HG03135 (cell line): ENCODE results near the gene CAMK4.

ENCODE experiments used
- ATAC-seq: cut with Tn5 transposase; IDR thresholded peaks from one replicate; pipeline ENCODE4 v1.9.1; 2021; ENCODE audit warnings: mild to moderate bottlenecking, moderate library complexity; ENCODE audit not compliant: unreplicated experiment

CAMK4 gene

DNA sequence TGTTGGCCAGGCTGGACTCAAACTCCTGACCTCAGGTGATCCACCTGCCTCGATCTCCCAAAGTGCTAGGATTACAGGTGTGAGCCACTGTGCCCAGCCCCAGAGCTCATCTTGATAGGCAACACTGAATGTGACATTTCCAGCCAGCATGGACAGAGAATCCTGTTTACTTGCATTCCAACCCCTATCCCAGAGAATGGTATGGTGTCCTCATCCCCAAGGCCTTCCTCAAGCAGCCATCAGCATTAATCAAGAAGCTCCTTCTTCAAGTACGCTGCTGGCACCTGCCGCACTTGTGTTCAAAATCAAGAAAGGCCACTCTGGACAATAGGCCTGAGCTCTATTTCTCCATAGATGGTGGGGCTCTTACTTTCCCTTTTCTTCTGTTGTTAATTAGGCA is 247.9 kb downstream of the CAMK4 start:
- no peak for ATAC-seq

DNA sequence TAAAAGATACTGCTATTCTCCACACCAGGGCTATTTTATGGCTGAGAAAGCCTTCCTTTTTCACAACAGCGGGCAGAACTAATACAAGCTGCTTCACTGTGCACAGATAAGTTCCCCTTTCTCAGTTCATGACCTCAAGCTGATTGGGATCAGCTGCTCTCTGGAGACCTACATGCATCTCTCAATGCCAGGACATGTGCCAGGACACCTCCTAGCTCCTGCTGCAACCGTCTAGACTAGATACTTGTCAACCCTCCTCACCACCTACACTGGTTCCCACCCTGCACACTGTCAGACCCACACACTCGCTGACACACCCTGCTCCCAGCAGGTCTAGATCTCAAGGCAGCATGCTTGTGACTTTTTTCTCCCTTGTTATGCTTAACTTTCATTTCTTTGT is 248.4 kb downstream of the CAMK4 start:
- no peak for ATAC-seq

DNA sequence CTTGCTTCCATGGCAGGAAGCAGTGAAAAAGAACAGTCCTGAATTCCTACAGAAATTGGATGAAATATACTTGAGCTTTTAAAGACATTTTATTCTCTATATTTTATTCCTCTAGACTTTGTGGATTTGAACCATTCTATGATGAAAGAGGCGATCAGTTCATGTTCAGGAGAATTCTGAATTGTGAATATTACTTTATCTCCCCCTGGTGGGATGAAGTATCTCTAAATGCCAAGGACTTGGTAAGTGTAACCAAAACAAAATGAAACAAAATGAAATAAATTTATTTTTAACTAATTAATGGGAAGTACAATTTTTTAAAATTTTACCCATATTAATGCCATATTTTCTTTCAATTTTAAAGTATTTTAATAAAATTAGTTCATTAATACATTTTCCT is 254.1 kb downstream of the CAMK4 start:
- no peak for ATAC-seq

DNA sequence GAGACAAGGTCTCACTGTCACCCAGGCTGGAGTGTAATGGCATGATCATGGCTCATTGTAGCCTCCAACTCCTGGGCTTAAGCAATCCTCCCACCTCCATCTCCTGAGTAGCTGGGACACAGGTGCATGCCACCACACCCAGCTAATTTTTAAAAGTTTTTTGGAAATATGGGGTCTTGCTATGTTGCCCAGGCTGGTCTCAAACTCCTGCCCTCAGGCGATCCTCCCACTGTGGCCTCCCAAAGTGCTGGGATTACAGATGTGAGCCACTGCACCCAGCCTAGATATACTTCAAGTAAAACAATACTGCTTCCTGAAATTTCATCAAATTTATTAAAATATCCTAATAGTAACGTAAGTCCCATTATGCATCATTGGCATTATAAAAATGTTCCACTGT is 254.7 kb downstream of the CAMK4 start:
- ATAC-seq: no peak

DNA sequence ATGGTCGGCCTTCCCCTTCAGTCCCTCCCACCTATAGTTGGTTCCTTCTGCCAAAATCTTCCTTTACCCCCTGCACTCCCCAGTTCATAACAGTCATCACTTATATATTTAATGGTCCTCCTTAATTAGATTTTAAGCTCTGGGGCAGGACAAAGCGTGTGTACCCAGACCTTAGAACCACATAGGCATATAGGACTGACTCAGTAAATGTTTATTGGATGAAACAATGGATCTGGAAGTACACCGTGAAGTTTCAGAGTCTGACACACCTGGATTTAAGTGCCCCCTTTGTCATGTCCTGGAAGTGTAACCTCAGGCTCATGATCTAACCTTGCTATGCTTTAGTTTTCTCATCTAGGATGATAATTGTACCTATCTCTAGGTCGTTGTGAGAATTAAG is 256.2 kb downstream of the CAMK4 start:
- no peak for ATAC-seq

DNA sequence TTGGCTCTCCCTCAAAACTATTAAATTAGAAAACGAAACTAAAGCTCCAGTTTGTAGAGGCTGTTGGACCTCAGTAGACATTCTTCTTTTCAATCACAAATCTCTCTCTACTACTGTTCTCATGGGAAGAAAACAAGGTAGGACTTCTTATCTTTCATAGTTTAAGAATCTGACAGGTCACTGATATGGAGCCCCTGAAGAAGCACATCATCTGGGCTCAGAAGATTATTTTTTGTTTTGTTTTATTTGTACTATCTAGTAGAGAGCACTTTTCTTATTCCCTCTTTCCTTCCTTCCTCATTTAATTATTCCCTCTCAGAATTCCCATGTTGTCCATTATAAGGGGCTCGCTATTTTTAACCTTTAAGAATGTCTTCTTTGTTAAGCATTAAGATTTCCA is 261.9 kb downstream of the CAMK4 start:
- no peak for ATAC-seq

DNA sequence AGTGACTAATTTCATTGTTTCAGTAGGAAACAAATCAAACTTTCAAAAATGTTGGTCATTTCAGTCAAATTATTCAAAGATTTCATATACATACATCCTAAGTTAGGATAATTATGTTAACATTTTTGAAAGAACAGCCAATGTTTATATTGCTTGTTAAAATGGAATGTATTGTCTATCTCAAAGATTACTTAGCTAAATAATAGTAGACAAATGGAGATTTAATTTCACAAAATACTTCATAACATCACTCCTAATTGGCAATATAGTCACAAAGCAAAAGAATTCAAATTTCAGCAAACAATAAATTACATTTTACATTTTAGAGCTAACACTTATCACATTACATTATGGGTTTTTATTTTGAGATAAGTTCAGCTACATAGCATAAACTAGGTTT is 262.7 kb downstream of the CAMK4 start:
- ATAC-seq: no peak

DNA sequence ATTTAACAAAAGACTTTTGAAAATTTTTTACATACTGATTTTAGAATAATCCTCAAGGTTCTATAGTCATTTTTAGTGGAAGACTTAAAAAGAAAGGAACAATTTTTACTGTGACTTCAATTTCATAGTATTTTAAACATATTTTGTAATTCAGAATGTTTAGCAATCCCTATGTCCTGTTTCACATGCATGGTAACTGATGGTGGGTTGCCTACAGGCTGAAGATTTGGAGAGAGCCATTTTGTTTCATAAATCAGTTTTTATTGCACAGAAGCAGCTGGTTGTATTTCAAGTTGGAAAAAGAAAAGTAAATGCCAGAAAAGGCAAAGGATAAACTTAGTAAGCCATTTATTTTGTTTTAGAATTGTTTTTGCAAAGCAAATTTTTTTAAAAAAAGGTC is 264.2 kb downstream of the CAMK4 start:
- ATAC-seq: no peak

DNA sequence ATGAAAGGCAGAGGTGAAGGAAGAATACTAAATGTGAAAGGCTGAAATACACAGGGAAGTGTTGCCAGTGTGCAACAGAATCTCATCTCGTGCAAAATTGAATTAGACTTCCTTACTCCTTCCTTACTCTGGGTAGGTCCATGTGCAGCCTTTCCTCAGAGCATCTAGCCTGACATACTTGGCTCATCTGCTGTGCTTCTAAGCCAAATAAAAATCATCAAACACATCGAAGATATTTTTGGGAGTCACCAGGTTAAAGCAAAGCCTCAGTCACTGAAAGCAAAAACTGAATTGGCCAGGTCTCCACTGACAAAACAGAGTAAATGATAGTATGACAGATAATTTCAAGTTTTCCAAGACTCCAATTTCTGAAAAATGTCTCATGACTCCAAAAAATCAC is 268.8 kb downstream of the CAMK4 start:
- ATAC-seq: no peak

DNA sequence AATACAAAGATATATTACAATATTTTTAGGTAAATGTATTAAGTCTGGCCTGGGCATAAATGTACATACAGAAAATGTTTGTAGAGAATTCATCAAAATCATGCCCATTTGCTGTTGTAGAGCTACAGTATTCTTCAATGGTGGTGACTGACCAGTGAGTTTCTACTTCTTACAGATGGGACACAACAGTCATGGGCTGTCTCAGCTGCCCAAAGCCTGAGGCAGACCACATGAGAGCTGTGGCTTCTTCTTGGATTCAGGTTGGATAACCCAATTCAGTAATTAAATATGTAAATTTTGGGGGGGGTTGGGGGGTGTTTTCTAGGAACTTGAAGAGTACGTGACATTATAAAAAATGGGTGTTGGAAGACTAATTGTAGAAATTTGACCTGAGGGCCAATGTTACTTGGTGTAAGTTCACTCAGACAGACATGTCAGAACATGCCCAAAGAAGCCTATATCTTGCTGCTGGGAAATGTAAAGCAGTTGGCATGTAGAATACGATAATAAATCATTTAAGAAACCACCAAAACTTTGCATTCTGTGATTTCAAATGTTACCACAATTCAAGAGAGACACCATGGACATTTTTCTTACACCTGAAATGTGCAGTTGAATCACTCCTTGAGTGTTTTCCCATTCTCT is 270.3 kb downstream of the CAMK4 start:
- ATAC-seq: no peak

DNA sequence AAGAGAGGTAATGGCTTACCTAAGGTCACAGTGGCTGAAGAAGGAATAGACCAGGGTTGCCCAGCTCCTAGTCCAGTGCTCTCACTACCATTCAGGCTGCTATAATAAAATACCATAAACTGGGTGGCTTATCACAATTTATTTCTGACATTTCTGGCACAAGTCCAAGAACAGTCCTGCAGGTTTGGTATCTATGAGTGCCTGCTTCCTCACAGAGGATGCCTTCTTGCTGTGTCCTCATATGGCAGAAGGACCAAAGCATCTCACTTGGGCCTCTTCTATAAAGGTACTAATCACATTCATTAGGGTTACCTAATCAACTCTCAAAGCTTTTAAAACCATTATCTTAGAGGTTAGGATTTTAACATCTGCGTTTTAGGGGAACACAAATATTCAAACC is 271.0 kb downstream of the CAMK4 start:
- no peak for ATAC-seq

DNA sequence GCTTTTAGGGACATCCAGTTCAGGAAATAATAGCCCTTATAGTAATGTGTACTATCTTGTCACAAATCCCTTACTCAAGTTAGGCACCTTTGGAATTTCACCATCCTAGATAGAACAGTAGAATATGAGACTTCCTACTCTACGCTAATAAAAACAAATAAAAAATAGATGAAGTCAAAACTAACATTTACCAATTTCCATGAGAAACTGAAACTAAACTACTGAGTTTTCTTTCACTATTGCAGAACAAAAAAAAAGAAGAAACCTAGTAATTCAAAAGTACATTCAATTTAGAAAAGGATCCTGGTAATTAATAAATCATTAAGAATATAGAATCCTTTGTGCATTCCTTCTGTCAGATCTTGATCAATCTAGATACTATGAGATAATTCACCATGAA is 274.2 kb downstream of the CAMK4 start:
- no peak for ATAC-seq

DNA sequence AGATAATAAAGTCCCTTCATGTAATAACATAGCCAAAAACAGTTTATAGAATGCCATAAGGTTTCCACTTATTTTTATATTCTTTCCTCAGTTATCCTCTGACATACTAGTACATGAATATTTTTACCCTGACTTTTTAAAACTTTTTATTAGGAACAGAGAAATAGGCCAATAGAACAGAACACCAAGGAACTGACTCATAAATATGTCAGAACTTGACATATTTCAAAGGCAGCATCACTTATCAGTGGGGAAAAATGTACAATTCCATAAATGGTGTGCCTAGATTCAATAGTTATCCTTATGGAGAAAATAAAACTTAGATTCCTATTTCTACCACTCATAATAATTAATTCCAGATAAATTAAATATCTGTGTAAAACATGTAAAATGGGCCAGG is 278.8 kb downstream of the CAMK4 start:
- no peak for ATAC-seq

DNA sequence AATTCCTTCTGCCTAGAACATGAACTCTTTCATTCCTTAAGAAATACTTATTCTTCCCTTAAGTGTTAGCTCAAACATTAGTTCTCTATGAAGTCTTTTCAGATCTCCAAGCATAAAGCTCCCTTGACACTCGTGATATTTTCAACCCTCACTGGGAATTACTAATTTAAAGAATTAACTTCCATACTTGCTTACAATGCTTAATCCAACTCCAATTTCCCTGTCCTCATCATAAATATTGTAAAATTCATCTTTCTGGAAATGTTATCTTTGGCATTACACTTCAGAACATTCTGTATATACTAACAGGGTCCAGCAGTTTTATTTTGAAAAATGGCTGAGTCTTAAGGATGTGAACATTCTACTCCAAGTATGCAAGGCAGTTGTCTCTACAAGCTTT is 280.9 kb downstream of the CAMK4 start:
- ATAC-seq: no peak

DNA sequence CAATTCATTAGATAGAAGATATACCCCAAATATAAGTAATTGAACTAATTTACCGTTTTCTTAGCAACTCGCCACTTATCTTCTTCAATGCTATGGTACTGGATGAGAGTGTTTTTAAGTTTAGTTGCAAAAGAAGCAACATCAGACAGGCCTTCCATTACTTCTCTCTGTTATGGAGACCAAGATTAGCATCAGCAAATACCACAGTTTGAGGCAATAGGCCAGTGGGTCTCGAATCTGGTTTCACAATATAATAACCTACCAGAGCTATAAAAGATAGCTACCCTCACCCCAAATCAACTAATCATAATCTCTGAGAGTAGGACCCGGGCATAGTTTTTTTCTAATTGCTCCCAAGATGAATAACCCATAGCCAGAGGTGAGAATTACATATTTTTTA is 283.1 kb downstream of the CAMK4 start:
- ATAC-seq: no peak

DNA sequence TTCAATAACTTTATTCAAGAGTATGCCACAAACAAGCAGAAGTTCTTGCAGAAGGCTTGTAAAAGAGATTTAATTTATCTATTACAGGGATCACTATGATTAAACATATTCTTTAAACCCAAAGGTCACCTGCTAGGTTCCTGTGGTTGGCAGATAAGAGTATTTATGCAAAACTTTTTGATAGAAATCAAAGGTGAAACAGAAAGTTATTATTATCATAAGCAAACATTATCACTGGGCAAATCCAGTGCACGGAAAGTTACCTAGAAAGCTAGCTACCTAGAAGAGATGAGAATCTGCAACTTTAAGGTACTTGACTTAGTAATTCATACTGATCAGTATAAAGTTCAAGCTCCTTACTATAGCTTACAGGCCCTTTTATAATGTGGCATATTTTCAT is 284.9 kb downstream of the CAMK4 start:
- ATAC-seq: no peak

DNA sequence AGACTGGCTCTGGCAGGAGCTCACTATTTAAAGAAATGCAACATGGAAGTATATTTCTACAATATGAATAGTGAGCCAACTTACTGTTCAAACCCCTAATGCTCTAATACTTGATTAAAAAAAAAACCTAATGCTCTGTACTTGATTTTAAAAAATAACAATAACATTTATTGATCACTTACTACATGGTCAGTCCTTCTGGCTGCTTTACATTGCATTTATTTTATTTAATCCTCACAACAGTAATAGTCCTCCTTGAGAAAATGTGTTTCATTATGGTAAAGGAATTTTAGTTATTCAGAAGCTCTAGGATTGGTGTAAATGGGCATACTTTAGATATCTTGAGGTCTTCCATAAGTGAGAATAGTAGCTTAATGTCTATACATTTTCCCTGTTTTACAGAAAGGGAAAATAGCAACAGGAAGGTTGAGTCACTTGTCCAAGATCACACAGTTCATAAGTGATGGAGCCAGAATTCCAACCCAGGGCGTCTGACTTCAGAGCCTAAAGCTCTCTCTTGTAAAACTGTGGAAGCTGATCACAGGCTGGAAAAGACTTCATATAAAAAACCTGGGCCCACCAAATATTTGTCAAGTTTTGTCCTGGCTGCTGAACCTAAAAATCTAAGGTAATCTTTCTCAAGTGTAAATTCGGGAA is 287.1 kb downstream of the CAMK4 start:
- ATAC-seq: no peak

DNA sequence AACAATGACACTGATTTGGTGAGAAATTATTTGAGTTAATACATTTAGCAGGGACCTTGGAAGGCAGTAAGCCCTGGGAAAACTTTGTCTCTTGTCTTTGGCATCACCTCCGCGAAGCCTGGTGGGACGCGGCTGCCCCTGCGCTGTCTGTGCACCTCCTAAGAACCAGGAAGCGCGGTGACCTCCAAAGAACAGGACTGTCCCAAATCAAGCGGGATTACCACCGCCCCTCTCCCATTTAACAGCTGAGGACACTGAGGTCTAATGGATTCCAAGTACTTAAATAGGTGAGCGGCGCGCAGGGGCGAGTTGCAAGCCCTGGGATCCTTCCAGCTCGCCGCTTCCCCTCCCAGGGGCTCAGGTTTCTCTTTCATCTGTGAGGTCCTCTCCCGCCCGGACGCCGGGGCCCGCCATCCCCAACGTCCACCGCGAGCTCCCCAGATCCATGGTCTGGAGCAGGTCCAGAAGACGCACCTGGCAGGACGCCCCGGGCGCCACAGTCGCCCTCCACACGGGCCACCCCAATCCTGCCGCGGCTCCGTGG is 287.7 kb downstream of the CAMK4 start:
- peak; percentile 20 for ATAC-seq

DNA sequence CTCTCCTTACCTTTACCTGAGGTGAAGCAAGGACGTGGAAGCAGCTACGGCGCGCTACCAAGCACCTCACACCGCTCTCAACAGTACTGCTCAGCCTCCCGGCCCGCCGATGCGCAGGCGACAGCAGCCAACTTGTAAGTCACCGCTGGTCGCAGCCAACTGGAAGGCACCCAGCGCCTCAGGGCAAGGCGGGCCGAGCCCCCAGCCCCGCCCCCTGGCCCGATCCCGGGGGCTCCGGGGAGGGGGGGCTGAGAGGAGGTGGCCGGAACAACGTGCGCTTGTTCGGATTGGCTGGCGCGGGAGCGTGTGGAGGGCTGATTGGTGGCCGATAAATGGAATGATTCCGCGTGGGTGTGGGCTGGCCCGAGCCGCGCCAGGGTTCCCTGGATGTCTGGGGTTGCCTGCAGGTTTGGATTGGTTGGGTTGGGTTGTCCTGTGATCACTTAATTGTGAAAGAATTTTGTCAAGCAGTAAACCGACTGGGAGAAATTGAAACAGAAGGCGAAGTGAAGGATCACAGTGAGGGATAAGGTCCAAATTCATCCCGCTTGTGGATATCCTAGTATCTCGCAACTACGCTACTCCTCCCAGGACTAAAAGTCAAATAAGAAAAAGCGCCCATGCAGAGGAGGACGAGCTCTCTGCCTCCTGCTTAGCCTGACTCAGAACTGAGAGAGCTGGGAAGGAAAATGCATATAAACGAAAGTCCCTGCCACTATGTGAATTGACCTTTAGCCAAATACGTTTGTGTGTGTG is 288.4 kb downstream of the CAMK4 start, which contains the start of gene STARD4:
Gene STARD4, minus strand, starts transcription at position 161 of the 756 bp plus-strand sequence. CDS start 5,102 bp downstream, outside the sequence.
- peak; percentile 96 for ATAC-seq

DNA sequence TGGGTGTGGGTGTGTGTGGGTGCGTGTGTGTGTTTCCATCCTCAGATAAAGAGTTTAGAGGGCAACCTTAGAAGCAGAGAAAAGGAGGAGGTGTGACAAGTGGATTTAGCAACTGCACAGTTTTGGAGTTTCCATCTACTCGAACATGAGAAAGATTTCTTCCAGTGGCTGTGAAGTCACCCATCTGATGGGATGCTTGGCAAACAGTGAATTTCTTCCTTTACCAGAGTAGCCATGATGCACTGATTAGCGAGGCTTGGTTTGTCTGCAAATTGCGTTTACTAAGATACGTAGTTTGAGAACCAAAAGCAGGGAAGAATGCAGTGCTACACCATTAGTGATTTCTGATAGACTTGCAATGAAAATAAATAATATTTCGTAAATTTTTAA is 288.9 kb downstream of the CAMK4 start:
- no peak for ATAC-seq

DNA sequence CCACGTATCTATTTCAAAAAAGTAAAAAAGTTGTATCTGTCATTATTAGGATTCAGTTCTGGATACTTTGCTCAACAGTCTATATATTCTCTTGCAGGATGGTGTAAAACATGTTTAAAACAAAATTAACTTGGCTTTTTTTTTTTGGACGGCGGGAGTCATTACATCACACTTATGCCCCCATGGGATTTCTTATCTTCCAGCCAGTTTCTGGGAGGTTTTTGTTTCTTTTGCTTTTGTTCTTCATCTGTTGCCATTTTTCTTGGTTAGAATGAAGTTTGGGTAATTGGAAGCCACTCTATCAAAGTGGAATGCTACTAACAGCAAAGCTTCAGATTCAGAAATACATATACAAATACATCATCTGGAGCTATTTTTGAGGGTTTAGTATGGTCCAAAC is 289.9 kb downstream of the CAMK4 start:
- ATAC-seq: no peak
